GM19438 (cell line): ENCODE results near the gene TPSB2.
"Not testable (repeated sequence)": the region's sequence is repeated elsewhere in the genome, so short reads cannot be mapped to it uniquely, and the experiment has no call there.

Experiments used
- ATAC-seq: cut with Tn5 transposase; IDR thresholded peaks from one replicate; pipeline ENCODE4 v1.9.1; 2021; ENCODE audit warnings: low read depth; ENCODE audit not compliant: unreplicated experiment

Gene TPSB2

GRCh38 chr16:1209081-1209480 lies 20.9 kb downstream of the TPSB2 start:
- ATAC-seq, result no peak

GRCh38 chr16:1208239-1208830 lies 21.6 kb downstream of the TPSB2 start:
- ATAC-seq, result no peak

- ATAC-seq, result no peak
These were observed 23.2 kb downstream of the TPSB2 start for GRCh38 chr16:1206786-1207185.

DNA sequence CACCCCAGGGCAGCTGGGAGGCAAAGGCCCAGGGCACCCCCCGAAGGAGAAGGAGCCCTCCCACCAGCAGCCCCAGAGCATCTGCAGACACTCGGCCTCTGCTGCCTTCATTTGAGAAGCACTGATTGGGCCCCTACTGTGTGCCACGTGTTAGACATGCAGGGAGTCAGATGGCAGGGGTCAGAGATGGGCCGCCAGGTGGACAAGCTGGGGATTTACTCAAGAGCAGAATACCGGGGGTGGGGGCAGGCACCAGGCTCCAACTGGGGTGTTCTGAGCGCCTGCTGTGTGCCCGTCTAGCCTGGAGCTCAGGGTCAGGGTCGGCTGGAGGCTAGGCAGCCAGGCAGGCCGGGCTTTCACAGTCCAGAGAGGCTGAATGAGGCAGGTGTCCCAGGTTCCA lies 23.7 kb downstream of the TPSB2 start:
- ATAC-seq, result no peak

DNA sequence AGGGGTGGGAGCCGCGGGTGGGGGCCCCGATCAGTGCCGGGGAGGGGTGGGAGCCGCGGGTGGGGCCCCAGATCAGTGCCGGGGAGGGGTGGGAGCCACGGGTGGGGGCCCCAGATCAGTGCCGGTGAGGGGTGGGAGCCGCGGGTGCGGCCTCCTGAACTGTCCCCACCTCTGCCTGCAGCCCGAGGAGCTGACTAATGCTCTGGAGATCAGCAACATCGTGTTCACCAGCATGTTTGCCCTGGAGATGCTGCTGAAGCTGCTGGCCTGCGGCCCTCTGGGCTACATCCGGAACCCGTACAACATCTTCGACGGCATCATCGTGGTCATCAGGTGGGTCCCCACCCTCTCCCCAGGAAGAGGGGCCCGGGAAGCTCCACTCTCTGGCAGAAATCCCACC lies 25.1 kb downstream of the TPSB2 start:
- no peak for ATAC-seq

- no peak for ATAC-seq
These were observed 27.7 kb downstream of the TPSB2 start for GRCh38 chr16:1202274-1202673.

GRCh38 chr16:1201444-1201843 lies 28.5 kb downstream of the TPSB2 start:
- ATAC-seq, result no peak

- no peak for ATAC-seq
These were observed 29.9 kb downstream of the TPSB2 start for GRCh38 chr16:1200014-1200627.

DNA sequence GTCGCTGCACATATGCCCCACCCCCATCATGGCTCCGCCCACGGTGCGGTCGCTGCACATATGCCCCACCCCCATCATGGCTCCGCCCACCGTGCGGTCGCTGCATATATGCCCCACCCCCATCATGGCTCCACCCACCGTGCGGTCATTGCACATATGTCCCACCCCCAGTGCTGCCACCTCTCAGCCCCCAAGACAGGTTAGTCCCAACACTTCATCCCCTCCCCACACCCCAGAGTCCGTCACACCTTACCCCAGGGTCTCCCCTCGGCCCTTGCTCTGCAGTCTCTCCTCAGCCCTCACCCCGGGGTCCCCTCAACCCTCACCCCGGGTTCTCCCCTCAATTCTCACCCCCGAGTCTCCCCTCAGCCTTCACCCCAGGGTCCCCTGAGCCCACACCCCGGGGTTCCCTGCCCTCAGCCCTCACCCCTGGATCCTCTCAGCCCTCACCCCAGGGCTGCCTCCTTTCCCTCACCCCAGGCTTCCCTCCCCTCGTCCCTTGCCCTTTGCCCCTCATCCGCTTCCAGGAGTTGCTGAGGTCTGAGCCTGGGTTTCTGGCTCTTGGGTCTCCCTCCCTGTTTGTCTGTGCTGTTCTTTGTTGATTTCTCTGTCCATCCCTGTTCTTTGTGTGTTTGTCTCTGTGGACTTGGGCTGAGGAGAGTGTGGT lies 30.5 kb downstream of the TPSB2 start:
- no peak for ATAC-seq

GRCh38 chr16:1198671-1199346 lies 31.2 kb downstream of the TPSB2 start:
- ATAC-seq, result not testable (repeated sequence)

GRCh38 chr16:1198194-1198593 lies 31.8 kb downstream of the TPSB2 start:
- no peak for ATAC-seq

DNA sequence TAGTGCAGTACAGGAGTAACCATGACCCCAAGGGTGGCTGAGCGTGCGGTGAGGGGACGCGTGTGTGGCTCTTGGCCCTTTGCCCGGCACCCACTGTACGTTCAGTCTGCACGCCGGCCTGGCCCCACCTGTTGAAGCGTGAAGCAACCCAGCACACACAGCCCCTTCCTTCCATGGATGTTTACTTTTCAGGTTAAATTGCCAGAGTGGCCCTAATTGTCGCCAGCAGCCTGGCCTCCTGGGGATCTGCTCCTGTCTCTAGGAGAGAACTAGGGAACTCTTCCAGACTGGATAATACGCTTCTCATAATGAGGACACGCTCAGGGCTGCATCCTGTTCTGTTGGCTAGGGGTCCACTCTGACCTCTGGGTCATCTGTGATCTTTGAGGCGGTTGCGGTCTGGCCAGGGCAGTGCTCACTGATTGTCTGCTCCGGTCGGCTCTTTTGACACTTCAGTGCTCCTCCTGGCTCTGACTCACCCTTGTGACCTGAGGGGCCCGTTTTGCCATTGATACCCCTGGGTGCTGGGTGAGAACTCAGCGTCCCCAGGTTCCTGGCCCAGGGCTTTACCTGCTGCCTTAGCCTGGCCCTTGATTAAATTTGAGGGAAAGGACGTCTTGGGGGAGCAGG lies 32.6 kb downstream of the TPSB2 start:
- no peak for ATAC-seq

- no peak for ATAC-seq
These were observed 33.5 kb downstream of the TPSB2 start for GRCh38 chr16:1196494-1196893.

GRCh38 chr16:1195393-1195666 lies 34.7 kb downstream of the TPSB2 start:
- ATAC-seq, result no peak

DNA sequence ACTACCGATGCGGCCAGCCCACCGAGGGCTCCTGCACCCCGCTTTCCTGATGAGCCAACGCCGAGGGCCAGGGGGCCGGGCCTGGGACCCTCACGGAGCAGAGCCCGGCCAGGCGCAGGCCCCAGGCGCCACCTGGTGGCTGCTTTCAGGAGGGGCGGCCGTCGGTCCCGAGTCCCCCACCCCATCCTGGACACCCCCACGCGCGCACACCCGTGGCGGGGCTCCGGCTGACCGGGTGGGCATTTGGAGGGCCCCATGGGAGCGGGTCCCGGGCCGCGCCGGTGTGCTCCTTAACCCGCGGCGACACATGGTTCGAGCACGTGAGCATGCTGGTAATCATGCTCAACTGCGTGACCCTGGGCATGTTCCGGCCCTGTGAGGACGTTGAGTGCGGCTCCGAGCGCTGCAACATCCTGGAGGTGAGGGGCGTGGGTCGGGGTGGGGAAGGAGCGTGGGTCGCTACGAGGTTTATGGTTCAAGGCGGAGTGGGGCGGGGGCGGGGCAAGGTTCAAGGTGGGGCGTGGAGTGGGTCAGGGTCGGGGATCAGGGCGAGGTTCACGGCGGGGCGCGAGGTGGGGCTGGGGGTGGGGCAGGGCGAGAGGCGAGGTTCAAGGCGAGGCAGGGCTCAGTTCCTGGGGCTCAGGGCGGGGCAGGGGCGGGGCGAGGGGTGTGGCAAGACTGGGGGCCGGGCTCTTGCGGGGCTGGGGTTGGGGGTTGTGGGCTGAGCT lies 35.2 kb downstream of the TPSB2 start:
- no peak for ATAC-seq

- ATAC-seq, result no peak
These were observed 36.0 kb downstream of the TPSB2 start for GRCh38 chr16:1193825-1194581.

GRCh38 chr16:1193143-1193824 lies 36.7 kb downstream of the TPSB2 start:
- ATAC-seq, result no peak

- no peak for ATAC-seq
These were observed 37.5 kb downstream of the TPSB2 start for GRCh38 chr16:1192384-1193073.

GRCh38 chr16:1190789-1191188 lies 39.2 kb downstream of the TPSB2 start:
- ATAC-seq, result not testable (repeated sequence)
